GM18511 (cell line): Measurements from ENCODE around the gene TSPAN11.

Experiments
- ATAC-seq: cut with Tn5 transposase; IDR thresholded peaks from one replicate; pipeline ENCODE4 v1.9.1; 2021; ENCODE audit warnings: mild to moderate bottlenecking, moderate library complexity; ENCODE audit not compliant: unreplicated experiment

The TSPAN11 gene

DNA sequence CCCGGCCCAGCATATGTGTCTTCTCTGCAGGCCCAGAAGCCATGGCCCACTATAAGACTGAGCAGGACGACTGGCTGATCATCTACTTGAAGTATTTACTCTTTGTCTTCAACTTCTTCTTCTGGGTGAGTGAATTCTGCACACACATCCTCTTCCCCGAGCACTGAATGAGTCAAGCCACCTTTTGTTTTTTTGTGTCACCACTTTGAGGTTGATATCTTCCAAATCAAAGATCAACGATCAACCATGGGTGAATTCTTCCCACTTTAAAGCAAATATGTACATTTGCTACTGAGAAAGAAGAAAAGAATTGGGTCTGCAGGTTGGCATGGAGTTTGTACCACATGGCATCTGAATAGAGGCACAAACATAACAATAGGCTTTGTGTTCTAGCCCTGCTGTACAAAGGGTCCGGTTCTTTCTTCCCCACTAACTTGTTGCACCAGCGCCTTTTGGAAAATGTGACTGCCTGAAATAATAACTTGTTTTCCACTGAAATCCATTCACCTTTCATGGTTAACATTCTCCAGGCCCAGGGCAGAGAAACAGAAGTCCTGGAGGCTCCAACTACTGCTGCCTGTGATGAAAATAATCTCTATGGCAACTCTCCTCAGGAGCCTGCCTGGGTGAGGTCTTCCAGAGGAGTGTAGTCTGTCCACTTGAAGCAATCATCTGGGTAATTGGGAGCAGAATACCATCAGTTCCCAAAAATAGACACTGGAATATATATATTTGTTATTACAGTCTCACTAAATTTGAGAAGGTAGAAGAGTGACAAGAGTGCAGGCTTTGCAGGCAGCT lies 27.6 kb downstream of the TSPAN11 start:
- no peak for ATAC-seq

- no peak for ATAC-seq
These were observed 28.7 kb downstream of the TSPAN11 start for GRCh38 chr12:30955214-30955613.

- no peak for ATAC-seq
These were observed 32.7 kb downstream of the TSPAN11 start for GRCh38 chr12:30959110-30959710.

- no peak for ATAC-seq
These were observed 33.2 kb downstream of the TSPAN11 start for GRCh38 chr12:30959778-30960177.

GRCh38 chr12:30961030-30961429 lies 34.5 kb downstream of the TSPAN11 start:
- no peak for ATAC-seq

DNA sequence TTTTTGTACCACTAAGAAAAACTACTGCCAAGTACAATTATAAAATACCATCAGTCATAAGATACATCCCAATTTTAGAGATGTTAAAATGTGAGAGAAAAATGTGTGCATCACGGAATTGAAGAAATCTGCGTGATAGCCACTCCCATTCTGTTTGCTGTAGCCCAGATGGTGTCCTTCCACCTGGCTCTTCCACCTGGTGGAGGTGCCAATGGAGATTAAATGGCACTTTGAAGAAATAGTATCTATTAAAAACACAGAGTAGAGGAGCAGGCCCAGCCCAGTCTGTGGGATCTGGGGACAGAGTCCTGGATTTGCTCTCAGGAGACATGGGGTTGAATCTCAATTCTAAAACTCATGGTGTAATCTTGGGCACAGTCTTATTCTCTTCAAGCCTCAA lies 35.5 kb downstream of the TSPAN11 start:
- no peak for ATAC-seq

DNA sequence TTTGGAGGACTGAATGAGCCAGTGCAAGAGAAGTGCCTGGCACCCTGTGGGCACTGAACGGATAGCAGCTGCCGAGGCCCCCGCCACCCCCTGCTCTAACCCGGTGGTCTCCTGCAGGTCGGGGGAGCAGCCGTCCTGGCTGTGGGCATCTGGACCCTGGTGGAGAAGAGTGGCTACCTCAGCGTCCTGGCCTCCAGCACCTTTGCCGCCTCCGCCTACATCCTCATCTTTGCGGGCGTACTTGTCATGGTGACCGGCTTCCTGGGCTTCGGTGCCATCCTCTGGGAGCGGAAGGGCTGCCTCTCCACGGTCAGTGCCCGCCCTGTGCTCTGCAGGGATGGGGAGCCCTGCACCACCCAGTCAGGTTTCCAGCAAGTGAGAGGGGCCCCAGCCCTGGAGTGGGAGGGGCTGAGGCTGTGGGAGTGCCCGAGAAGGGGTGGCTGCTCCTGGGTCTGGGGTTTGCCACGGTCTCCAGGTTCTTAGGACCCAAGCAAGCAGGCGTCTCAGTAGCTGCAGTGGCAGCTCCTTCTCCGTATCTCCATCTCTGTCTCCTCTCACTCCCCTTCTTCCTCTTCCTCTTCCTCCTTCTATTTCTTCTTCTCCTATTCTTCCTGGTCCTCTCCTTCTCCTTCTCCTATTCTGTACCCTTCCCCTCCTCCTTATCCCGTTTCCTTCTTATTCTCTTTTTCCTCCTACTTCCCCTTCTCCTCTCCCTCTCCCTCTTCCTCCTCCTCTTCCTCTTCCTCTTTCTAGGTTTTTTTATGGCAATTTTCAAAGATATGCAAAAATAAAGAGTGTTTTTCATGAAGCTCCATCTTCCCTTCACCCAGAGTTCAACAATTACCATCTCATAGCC lies 37.4 kb downstream of the TSPAN11 start:
- ATAC-seq: no peak

DNA sequence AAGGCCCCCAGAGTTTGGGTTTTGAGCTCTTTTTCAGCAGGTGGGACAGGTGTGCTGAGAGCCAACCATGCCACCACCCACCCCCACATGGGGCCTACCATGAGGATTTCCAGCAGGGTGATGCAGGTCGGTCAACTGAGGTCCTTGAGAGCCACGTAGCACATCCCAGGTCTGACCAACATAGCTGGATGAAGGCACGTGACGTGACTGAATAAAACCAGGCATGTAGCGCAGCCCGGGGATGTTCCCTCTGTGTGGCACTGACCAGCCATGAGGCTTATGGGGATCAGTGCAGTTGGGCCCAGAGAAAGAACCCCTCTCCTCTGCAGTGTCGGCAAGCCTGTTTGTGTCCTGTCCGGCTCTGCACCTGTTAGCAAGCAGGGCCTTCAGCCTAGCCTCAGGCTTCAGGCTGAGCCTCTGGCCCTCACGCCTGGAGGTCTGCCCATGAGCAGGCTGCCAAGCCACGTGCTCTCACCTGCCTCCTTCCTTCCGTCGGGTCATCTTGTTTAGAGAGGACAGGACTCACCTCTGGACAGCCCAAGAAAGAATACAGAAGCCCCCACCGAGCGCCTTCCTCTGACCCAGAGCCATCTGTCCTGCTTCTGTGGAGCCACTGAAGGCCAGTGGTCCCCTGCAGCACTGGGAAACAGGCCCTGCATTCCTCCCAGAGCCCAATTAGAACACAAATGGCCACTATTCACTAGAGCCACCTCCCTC lies 38.5 kb downstream of the TSPAN11 start:
- no peak for ATAC-seq

DNA sequence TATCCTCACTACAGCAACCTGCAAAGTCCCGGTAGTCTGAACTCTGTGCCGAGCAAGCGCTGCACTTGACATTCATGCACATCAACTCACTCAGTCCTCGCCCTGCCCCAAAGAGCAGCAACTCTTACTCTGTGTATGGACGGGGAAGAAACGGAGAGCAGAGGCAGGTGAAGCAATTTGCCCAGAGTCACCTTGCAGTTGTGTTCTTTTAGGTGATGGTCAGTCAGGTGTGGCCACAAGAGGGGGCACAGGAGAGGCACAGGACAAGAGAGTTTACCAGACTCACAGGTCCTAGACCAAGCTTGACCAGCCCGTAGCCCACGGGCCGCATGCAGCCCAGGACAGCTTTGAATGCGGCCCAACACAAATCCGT lies 39.1 kb downstream of the TSPAN11 start:
- ATAC-seq: no peak

- no peak for ATAC-seq
These were observed 40.5 kb downstream of the TSPAN11 start for GRCh38 chr12:30967026-30967425.

DNA sequence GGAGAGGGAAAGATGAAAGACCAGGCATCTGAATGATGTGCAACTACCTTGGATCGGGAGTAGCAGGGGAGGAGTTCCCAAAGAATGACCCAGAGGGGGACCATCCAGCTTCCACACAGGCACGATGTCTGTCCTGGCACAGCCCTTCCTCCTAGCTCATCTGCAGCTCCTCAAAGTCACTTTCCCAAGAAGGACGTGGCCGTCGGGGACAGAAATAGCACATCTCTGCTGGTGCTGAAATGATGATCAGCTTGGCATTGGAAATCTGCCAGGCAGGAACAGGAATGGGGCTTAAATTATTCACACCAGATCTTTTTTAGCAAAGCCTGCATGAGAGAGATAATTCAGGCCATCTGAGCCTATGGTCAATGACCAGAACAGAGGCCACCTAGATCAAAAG lies 41.7 kb downstream of the TSPAN11 start:
- no peak for ATAC-seq

DNA sequence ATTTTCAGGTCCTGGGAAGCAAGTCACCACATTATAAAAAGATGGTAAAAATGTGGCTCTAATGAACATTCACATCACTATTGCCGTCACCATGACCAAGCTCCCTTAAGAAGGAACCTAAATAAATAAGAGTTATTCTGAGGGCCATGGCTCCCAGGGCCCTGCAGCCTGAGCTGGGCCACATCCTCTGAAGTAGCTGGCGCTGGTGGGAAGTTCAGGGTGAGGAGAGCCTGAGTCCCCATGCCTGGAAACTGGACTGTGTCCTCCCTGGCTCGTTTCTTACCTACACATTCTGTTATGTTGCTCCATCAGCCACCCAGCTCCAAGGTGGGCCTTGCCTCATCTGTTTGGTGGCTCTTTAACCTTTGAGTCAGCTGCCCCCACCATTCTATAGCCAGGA lies 42.5 kb downstream of the TSPAN11 start:
- no peak for ATAC-seq

- ATAC-seq: no peak
These were observed 43.3 kb downstream of the TSPAN11 start for GRCh38 chr12:30969606-30970395.

DNA sequence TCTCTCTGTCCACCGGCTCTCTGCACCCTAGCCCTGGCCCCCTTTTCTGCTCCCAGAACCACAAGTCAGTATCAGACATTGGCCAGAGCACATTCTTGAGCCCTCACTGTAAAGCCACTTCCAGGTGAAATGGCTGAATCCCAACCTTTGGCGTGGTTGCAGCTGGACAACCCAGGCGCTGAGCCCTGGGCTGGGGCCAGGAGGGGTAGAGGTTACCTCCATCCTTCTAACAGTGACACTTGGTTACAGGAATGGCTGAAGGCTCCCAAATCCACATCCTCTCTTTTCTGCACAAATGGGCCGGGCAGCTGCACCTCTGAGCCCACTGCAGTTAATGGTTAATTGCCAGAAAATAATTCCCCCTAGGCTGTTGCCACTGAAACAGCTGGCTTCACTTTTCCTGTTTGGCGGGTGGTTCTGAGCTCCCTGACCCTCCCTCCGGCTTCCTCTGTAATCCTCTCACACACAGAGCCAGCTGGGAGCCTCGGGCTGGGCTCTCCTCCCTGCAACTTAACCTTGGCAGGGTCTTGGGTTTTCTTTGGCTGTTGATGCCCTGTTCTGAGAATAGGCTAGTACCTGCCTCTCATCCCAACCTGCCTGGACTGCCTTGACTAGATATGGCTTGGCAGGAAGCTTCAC lies 44.1 kb downstream of the TSPAN11 start:
- ATAC-seq: no peak

- ATAC-seq: no peak
These were observed 45.5 kb downstream of the TSPAN11 start for GRCh38 chr12:30972035-30972434.

DNA sequence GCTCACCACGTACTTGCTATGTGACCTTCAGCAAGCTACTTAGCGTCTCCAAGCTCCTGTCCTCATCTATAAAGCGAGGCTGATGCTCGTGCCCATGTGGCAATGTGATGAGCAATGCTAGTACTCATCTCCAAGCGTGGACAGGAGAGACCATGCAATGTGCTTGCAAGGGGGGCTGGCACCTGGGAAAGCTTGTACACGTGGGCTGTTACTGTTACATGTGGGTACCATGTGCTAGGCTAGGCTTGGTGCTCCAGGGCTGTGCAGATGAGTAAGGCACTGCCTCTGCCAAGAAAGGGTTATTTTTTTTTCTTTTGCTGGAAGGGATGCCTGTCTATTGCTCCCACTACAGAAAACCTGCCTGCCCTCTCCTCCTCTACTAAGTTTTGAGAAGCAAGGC lies 46.6 kb downstream of the TSPAN11 start:
- ATAC-seq: no peak

GRCh38 chr12:30973830-30974229 lies 47.3 kb downstream of the TSPAN11 start:
- ATAC-seq: no peak

DNA sequence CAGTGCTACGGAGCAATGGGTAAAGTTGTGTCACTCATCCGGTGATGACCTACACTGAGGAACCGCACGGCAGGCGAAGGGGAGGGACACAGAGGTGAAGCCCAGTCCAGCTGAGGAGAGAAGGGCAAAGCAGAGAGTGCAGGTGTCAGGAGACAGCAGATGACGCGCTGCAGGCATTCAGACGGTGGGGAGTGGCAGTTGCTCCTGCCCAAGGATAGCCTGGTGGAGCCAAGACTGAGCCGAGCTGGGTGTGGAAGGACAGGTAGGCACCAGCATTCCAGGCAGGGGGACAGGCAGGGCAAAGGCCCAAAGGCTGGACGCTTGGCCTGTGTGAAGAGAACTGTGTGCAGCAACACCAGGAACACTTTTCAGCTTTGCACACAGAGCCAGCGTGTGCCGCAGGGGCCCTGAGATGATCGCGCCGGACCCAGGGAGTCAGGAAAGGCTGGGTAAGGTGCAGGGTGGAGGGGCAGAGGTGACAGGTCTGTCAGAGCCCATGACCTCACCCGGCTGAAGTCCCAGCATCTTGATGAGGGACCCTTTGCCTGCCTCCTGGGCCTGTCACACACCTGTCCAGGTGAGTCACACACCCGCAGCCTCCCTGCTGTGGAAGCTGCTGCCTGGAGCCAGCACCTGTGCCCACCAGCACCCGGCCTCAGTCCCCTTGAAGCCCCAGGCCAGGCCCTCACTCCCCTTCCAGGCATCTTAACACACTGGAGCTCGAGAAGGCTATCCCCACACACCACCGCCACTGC lies 48.4 kb downstream of the TSPAN11 start:
- no peak for ATAC-seq

GRCh38 chr12:30975581-30975980 lies 49.0 kb downstream of the TSPAN11 start:
- no peak for ATAC-seq
